ENCODE measurements around the gene DUOX1. TPM values are rescaled to one million over a fixed set of nuclear protein-coding genes. Genes with fewer than 3 reads are reported as not detected.

DUOX1 gene
- polyA plus RNA-seq, 3 donors = 0.22 TPM; not detected in 2

- H3K36me3 Mint-ChIP-seq = peaks cover 0 to 11% of the 10 kb centered on the region in 2 donors
- H3K9me3 Mint-ChIP-seq = peaks cover 0 to 24% (median 16%) of the 10 kb centered on the region in 7 donors
- H3K27ac Mint-ChIP-seq = no peak overlapping the region
- no peak for DNase-seq
- no peaks in the 10 kb centered on the region for H3K36me3 ChIP-seq (replicated peaks in 1 of 2; ENCODE audit: control insufficient read depth in 1 of 2, insufficient read depth in 2 of 2, low read length in 2 of 2)
- H4K20me1 ChIP-seq (ENCODE audit: insufficient read depth, low read length) = no peaks in the 10 kb centered on the region
- H3K27ac ChIP-seq (ENCODE audit: low read depth in 1 of 2, low read length in 2 of 2) = no peak overlapping the region
- H3K27me3 Mint-ChIP-seq (ENCODE audit: low read depth in 3 of 3) = peaks cover 83 to 88% (median 86%) of the 10 kb centered on the region in 3 donors
- peak overlapping the region in 1 of 3 experiments; percentile 40 for H3K4me3 ChIP-seq (replicated peaks in 1 of 3; ENCODE audit: low read depth in 2 of 3, low read length in 3 of 3)
- peak overlapping the region; percentile 53 for H3K4me2 ChIP-seq (replicated peaks; ENCODE audit: extremely low read depth, low read length, poor library complexity, severe bottlenecking)
- H3K4me1 ChIP-seq (ENCODE audit: control insufficient read depth in 1 of 2, insufficient read depth in 2 of 2, low read length in 2 of 2) = peaks cover 27 to 37% of the 10 kb centered on the region in 2 donors
- H2AFZ ChIP-seq (ENCODE audit: insufficient read depth, low read depth, low read length, poor library complexity, severe bottlenecking) = peak overlapping the region; percentile 46
- H3K9me3 ChIP-seq (replicated peaks in 1 of 2; ENCODE audit: control insufficient read depth in 1 of 2, insufficient read depth in 1 of 2, low read length in 2 of 2) = peaks cover 5 to 60% of the 10 kb centered on the region in 2 donors
- H3K79me2 ChIP-seq (ENCODE audit: insufficient read depth, low read length) = no peaks in the 10 kb centered on the region
- peaks cover 42% of the 10 kb centered on the region for H3K4me1 Mint-ChIP-seq
- TF ChIP-seq CTCF (IDR thresholded peaks at IDR 0.05) = no peak
- peaks cover 70 to 81% of the 10 kb centered on the region in 2 donors for H3K27me3 ChIP-seq (ENCODE audit: control insufficient read depth in 2 of 2, insufficient read depth in 2 of 2, low read length in 2 of 2)
- intact Hi-C loops (cut with micrococcal nuclease) = no loop called here
- H3K9ac ChIP-seq (ENCODE audit: insufficient read depth, low read length, poor library complexity, severe bottlenecking) = no peak overlapping the region
- WGBS (ENCODE audit: insufficient coverage) = 3% methylated on average over 53 of the region's 58 CpGs
- H3K4me3 Mint-ChIP-seq = peak overlapping the region; percentile 52 to 86
These were observed 17.0 kb upstream of the DUOX1 start for GRCh38 chr15:45112591-45113379.

- no peak for TF ChIP-seq CTCF (IDR thresholded peaks at IDR 0.05)
- Histone ChIP-seq H3K36me3 (replicated peaks in 1 of 2; ENCODE audit: control insufficient read depth in 1 of 2, insufficient read depth in 2 of 2, low read length in 2 of 2) (no peaks in the 10 kb centered on the region), H3K79me2 (ENCODE audit: insufficient read depth, low read length) (no peaks in the 10 kb centered on the region), H3K9me3 (replicated peaks in 1 of 2; ENCODE audit: control insufficient read depth in 1 of 2, insufficient read depth in 1 of 2, low read length in 2 of 2) (peaks cover 5 to 60% of the 10 kb centered on the region in 2 donors), H4K20me1 (ENCODE audit: insufficient read depth, low read length) (no peaks in the 10 kb centered on the region), H3K4me2 (replicated peaks; ENCODE audit: extremely low read depth, low read length, poor library complexity, severe bottlenecking) (no peak overlapping the region), H3K9ac (ENCODE audit: insufficient read depth, low read length, poor library complexity, severe bottlenecking) (no peak overlapping the region), H3K4me1 (ENCODE audit: control insufficient read depth in 1 of 2, insufficient read depth in 2 of 2, low read length in 2 of 2) (peaks cover 28 to 39% of the 10 kb centered on the region in 2 donors), H3K4me3 (replicated peaks in 1 of 3; ENCODE audit: low read depth in 2 of 3, low read length in 3 of 3) (no peak overlapping the region), H3K27ac (ENCODE audit: low read depth in 1 of 2, low read length in 2 of 2) (no peak overlapping the region), H3K27me3 (ENCODE audit: control insufficient read depth in 2 of 2, insufficient read depth in 2 of 2, low read length in 2 of 2) (peaks cover 70 to 82% of the 10 kb centered on the region in 2 donors), H2AFZ (ENCODE audit: insufficient read depth, low read depth, low read length, poor library complexity, severe bottlenecking) (no peak overlapping the region)
- intact Hi-C loops (cut with micrococcal nuclease) = no loop called here
- no peak overlapping the region for H3K27ac Mint-ChIP-seq
- peaks cover 0 to 12% of the 10 kb centered on the region in 2 donors for H3K36me3 Mint-ChIP-seq
- peaks cover 86 to 93% (median 86%) of the 10 kb centered on the region in 3 donors for H3K27me3 Mint-ChIP-seq (ENCODE audit: low read depth in 3 of 3)
- peak overlapping the region in 1 of 2 donors; percentile 86 for H3K4me3 Mint-ChIP-seq
- H3K4me1 Mint-ChIP-seq = peaks cover 47% of the 10 kb centered on the region
- WGBS (ENCODE audit: insufficient coverage) = 11% methylated on average over 3 of the region's 14 CpGs
- DNase-seq = no peak
- H3K9me3 Mint-ChIP-seq = peaks cover 0 to 26% (median 16%) of the 10 kb centered on the region in 7 donors
These were observed 16.3 kb upstream of the DUOX1 start for GRCh38 chr15:45113380-45113990.

All from CD14-positive monocyte (primary cell).